K562 (cell line): ENCODE results near the gene GALNT9. TPM values are rescaled to one million over a fixed set of nuclear protein-coding genes. Genes with fewer than 3 reads are reported as not detected.

Experiments used
- ATAC-seq: fragments of 200-7000 bp; cut with Tn5 transposase; 3 replicates; pipeline ENCODE4 v1.9.1; 2020; ENCODE audit warnings: moderate library complexity
- BruUV-seq: library from RNA; stranded (reverse); fragments of 400-500 nt; replicated peaks from 2 replicates; lab custom pipeline; 2021; lab: Mats Ljungman, UMichigan
- CTCF ChIA-PET: fragments of 300-600 bp; formaldehyde crosslinking; extraction: SDS; loops from one replicate; lab custom pipeline; 2021; ENCODE audit warnings: low intra/inter-chr PET ratio; lab: Yijun Ruan, JAX
- POLR2A ChIA-PET: fragments of 300-600, 350-650 bp; sonication (Branson Sonifier 250); formaldehyde crosslinking; extraction: SDS; loops from one replicate; lab custom pipeline; 2021; ENCODE audit warnings: antibody characterized with exemption, inconsistent platforms; lab: Yijun Ruan, JAX
- DNase-seq, 4 experiments: peaks; one replicate each; pipeline versions ENCODE4 v3.0.0 to v3.0.0-alpha.2; 2011 to 2018; ENCODE audit warnings: low spot score in 3 of 4, mixed read lengths in 3 of 4; ENCODE audit errors: extremely low read depth in 1 of 4
- FAIRE-seq: peaks from 2 replicates; lab custom pipeline; 2011; peaks lifted over from hg19 to GRCh38; lab: Jason Lieb, UNC
- H2AFZ ChIP-seq: 2 replicates; pipeline ENCODE4 v1.6.0; 2011; ENCODE audit warnings: low read depth, low read length, control low read depth, inconsistent platforms
- H3K27ac ChIP-seq: fragments of 200-600 bp; 3 replicates; pipeline ENCODE4 v1.8.0; 2011; ENCODE audit warnings: low read depth, mild to moderate bottlenecking, control low read depth, inconsistent platforms, low read length, moderate library complexity, mixed read lengths; ENCODE audit errors: extremely low read depth
- H3K27me3 ChIP-seq, 2 experiments: fragments of 300-600 bp in 1 of 2; 2 replicates in 1 of 2; 3 replicates in 1 of 2; pipeline versions ENCODE4 v1.6.0 to v1.8.0; 2011; ENCODE audit warnings: inconsistent platforms in 2 of 2, low read length in 2 of 2, mild to moderate bottlenecking in 1 of 2, mixed read lengths in 1 of 2, moderate library complexity in 1 of 2; ENCODE audit not compliant: control insufficient read depth in 2 of 2, insufficient read depth in 2 of 2
- H3K36me3 ChIP-seq: fragments of 300-600 bp; 3 replicates; pipeline ENCODE4 v1.8.0; 2011; ENCODE audit warnings: mild to moderate bottlenecking, low read length, inconsistent platforms; ENCODE audit not compliant: control insufficient read depth, insufficient read depth
- H3K4me1 ChIP-seq, 2 experiments: fragments of 200-600 bp in 1 of 2; replicated peaks in 1 of 2; 2 replicates in 1 of 2; 3 replicates in 1 of 2; pipeline versions ENCODE4 v1.5.1 to v1.8.0; 2011; ENCODE audit warnings: inconsistent platforms in 2 of 2, low read length in 2 of 2, mild to moderate bottlenecking in 1 of 2, mixed read lengths in 1 of 2, moderate library complexity in 1 of 2; ENCODE audit not compliant: control insufficient read depth in 2 of 2, insufficient read depth in 2 of 2
- H3K4me2 ChIP-seq: 2 replicates; pipeline ENCODE4 v1.6.1; 2011; ENCODE audit warnings: low read length, control low read depth, inconsistent platforms, mixed read lengths; ENCODE audit not compliant: insufficient read depth
- H3K4me3 ChIP-seq: fragments of 200-600 bp; sonication (generic), shearing (Covaris generic); 2 replicates; pipeline ENCODE4 v1.5.1; 2016; ENCODE audit warnings: control low read depth, inconsistent platforms
- H3K79me2 ChIP-seq: fragments of 200-600 bp; 3 replicates; pipeline ENCODE4 v1.8.0; 2011; ENCODE audit warnings: low read length, inconsistent platforms; ENCODE audit not compliant: control insufficient read depth, insufficient read depth
- H3K9ac ChIP-seq, 2 experiments: 2 replicates each; pipeline versions ENCODE4 v1.6.0 to v1.6.1; 2011; ENCODE audit warnings: low read depth in 2 of 2, low read length in 2 of 2, control low read depth in 1 of 2, inconsistent platforms in 1 of 2, mild to moderate bottlenecking in 1 of 2, mixed read lengths in 1 of 2; ENCODE audit not compliant: insufficient read depth in 1 of 2
- H3K9me1 ChIP-seq: one replicate; pipeline ENCODE4 v1.6.0; 2011; ENCODE audit warnings: inconsistent platforms, mild to moderate bottlenecking, low read length, moderate library complexity; ENCODE audit not compliant: control insufficient read depth, insufficient read depth
- H3K9me3 ChIP-seq: replicated peaks from 2 replicates; pipeline ENCODE4 v1.5.1; 2011; ENCODE audit warnings: low read depth, low read length, inconsistent platforms; ENCODE audit not compliant: control insufficient read depth, insufficient read depth
- H4K20me1 ChIP-seq: replicated peaks from 2 replicates; pipeline ENCODE4 v1.6.1; 2011; ENCODE audit warnings: low read length, inconsistent platforms, mixed read lengths; ENCODE audit not compliant: control insufficient read depth, insufficient read depth
- ADNP ChIP-seq: fragments of 200-800 bp; sonication (Bioruptor generic); IDR thresholded peaks from 2 replicates; pipeline ENCODE4 v1.6.1; 2016; ENCODE audit warnings: missing genetic modification characterization, missing compliant biosample characterization
- CUX1 ChIP-seq: fragments of 200-800 bp; sonication (Bioruptor generic); IDR thresholded peaks from 2 replicates; pipeline ENCODE4 v1.6.1; 2016; ENCODE audit warnings: missing genetic modification characterization, missing compliant biosample characterization
- ZNF740 ChIP-seq, 3 experiments: fragments of 200-800 bp in 1 of 3; sonication (Bioruptor generic) in 1 of 3; sonication (generic) in 1 of 3; formaldehyde crosslinking in 1 of 3; IDR thresholded peaks; 2 replicates each; pipeline versions ENCODE4 v1.6.1 to v1.8.0; 2016 to 2022; ENCODE audit warnings: mild to moderate bottlenecking in 2 of 3, missing compliant biosample characterization in 2 of 3, missing genetic modification characterization in 2 of 3, missing genetic modification reagents in 1 of 3
- whole genome bisulfite sequencing: fragments of 100-300 bp; shearing (Covaris generic); methylation state at CpG from one replicate; pipeline ENCODE4 v1.1.6; 2016; ENCODE audit warnings: low coverage, mixed read lengths; ENCODE audit not compliant: insufficient coverage; ENCODE audit errors: missing lambda C conversion rate; 5-methylcytosine and 5-hydroxymethylcytosine counted together
- in situ Hi-C: fragments of 300-500 bp; cut with MboI; formaldehyde crosslinking; loops from 4 replicates; pipeline ENCODE4 v1.15.0; 2018; ENCODE audit warnings: inconsistent platforms, mixed read lengths
- intact Hi-C: fragments of 100-400 bp; cut with micrococcal nuclease; formaldehyde crosslinking; loops from 2 replicates; pipeline ENCODE4 v1.14.2; 2022
- polyA plus RNA-seq, 8 experiments: library from polyadenylated mRNA; depleted of rRNA in 4 of 8; stranded (reverse) in 5 of 8; unstranded in 3 of 8; fragments of >200 nt; fragmentation: Nextera tagmentation in 2 of 8; fragmentation: Illumina TruSeq in 1 of 8; extraction: Ambion mirVana in 2 of 8; extraction: Trizol in 1 of 8; gene quantifications; 2 replicates each; pipeline versions ENCODE4 v1.2.1 to v1.2.3, GENCODE V29; 2011 to 2014; ENCODE audit warnings: inconsistent platforms in 1 of 8, missing spikeins in 1 of 8
- total RNA-seq, 7 experiments: library from RNA; depleted of rRNA in 6 of 7; stranded (reverse); fragments of >200 nt in 6 of 7; fragmentation: Illumina TruSeq in 2 of 7; extraction: Trizol in 2 of 7; gene quantifications; 2 replicates each; pipeline versions ENCODE4 v1.2.1 to v1.2.3, GENCODE V29; 2011 to 2021; ENCODE audit warnings: low replicate concordance in 1 of 7

Gene GALNT9
- total and polyA plus RNA-seq, 9 of the 15 experiments (the other 6 are each of a cell fraction or from before 2014, with no cell fraction given): not detected

GRCh38 chr12:132188916-132189325 is 140.5 kb downstream of the GALNT9 start:
- Histone ChIP-seq H3K9me1 (no peaks in the 10 kb centered on the region), H3K4me2 (peak overlapping the region; percentile 71; the same call in 1 of the 2 replicates), H3K9ac (peak overlapping the region in 1 of 2 experiments; percentile 74; a peak in 1 of 4 replicates), H3K79me2 (no peaks in the 10 kb centered on the region), H3K27ac (no peak overlapping the region), H3K27me3 (peaks cover 30 to 78% of the 10 kb centered on the region in 2 experiments; a peak in 4 of 5 replicates), H2AFZ (peak overlapping the region; percentile 91), H3K4me3 (no peak overlapping the region), H4K20me1 (no peaks in the 10 kb centered on the region), H3K9me3 (peaks cover 11% of the 10 kb centered on the region), H3K4me1 (peaks cover 3 to 40% of the 10 kb centered on the region in 2 experiments; a peak in 2 of 5 replicates), H3K36me3 (no peaks in the 10 kb centered on the region)
- 13% methylated on average over 12 of the region's 20 CpGs for WGBS
- in situ Hi-C loops: no loop called here
- TF ChIP-seq CUX1 (CRISPR knock-in tag): no peak
- TF ChIP-seq ZNF740 (CRISPR knock-in tag; IDR thresholded peaks at IDR 0.05): peak; percentile 59; the same call in 1 of the 2 replicates
- TF ChIP-seq ZNF740 (tag; IDR thresholded peaks at IDR 0.05): no peak
- TF ChIP-seq ADNP (tag): no peak
- DNase-seq: no peak
- BruUV-seq: no TSS peak
- no peak for FAIRE-seq
- ATAC-seq: no peak
- intact Hi-C loops: no loop called here
- POLR2A ChIA-PET: interaction anchor here (0.9 kb wide), 1 partner anchor 105 kb away, joined by 3 read pairs; no protein-coding TSS in a partner anchor
- CTCF ChIA-PET: no interaction called here
